Stimulated activated CD4-positive, alpha-beta T cell treated with anti-CD3 and anti-CD28 coated beads, TNF-alpha, amount 100 ng/mL, for 24 hours (primary cell): ENCODE results near the gene MYLK.

ENCODE experiments used
- DNase-seq, 3 experiments: peaks; one replicate each; pipeline ENCODE4 v3.0.0-alpha.2; 2020; ENCODE audit warnings: low read depth in 3 of 3

The MYLK gene

DNA sequence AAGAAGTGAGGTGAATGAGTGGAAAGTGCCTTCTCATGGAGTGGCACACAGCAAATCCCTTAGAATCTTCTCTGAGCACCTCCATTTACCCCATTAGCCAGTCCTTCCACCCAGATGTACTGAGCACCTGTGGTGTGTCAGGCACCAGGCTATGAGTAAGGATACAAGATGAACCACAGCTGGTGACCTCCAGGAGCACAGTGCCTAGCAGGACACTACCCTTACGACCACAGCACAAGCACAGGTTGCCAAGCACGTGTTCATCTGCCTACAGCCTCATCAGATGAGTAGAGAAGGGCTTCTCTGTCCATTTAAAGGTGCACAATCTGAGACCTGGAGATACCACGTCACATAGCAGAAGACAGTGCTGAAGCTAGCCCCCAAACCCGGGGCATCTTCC, 6.2 kb downstream of the MYLK start:
- no peak for DNase-seq

- DNase-seq = no peak
Measured at GRCh38 chr3:123877466-123877865, 6.7 kb downstream of the MYLK start.

DNA sequence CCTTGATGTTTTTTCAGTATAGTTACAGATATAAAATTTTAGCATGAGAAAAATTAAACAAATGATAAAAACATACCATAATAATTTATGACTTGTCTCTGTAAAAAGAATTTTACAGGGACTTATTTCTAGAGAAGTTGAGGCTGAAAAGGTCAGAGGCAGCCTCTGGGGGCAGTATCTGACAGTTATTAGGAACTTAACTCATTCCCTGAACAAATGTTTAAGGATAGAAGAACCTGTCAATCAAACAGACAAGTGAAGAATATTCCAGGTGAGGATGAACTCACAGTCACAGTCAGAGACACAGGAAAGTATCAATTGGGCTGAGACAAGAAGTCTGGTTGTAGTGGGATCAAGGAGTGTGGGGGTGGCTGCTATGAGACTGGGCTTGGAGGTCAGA, 7.3 kb downstream of the MYLK start:
- no peak for DNase-seq

GRCh38 chr3:123872621-123873020, 11.5 kb downstream of the MYLK start:
- no peak for DNase-seq

GRCh38 chr3:123871946-123872345, 12.2 kb downstream of the MYLK start:
- DNase-seq = no peak

DNA sequence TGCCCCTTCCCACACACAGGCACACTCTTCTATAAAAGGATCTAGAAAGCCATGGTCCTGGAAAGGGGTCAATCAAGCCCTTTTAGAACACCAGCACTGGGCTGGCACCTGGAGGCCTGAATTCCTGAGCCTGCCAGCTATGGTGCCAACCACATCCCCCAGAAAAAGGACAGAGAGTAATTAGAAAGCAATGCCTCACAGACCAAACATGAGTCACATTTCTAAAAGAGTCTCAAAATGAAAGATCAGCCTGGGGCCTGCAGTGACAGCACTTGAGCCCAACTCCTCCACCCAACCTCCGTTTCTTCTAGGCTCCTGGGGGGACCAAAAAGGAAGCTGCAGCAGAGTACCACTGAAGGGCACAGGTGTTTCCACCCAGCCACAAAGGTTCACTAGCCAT, 14.1 kb downstream of the MYLK start:
- DNase-seq = no peak

- DNase-seq = no peak
Measured at GRCh38 chr3:123869165-123869564, 15.0 kb downstream of the MYLK start.

DNA sequence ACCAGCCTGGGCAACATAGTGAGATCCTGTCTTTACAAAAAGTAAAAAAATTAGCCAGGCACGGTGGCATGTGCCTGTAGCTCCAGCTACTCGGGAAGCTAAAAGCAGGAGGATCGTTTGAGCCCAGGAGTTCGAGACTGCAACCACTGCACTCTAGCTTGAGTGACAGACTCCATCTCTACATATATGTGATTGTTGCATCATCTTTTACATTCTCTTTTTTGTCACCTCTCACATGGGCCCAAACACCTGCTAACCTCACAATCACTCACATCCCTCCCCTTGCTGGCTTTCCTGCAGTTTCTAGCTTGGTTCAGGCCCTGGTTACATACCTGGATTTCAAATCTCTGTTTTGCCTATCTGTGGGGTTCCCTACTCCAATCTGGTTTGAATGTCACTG, 19.4 kb downstream of the MYLK start:
- DNase-seq = no peak

GRCh38 chr3:123862152-123862551, 22.0 kb downstream of the MYLK start:
- no peak for DNase-seq

DNA sequence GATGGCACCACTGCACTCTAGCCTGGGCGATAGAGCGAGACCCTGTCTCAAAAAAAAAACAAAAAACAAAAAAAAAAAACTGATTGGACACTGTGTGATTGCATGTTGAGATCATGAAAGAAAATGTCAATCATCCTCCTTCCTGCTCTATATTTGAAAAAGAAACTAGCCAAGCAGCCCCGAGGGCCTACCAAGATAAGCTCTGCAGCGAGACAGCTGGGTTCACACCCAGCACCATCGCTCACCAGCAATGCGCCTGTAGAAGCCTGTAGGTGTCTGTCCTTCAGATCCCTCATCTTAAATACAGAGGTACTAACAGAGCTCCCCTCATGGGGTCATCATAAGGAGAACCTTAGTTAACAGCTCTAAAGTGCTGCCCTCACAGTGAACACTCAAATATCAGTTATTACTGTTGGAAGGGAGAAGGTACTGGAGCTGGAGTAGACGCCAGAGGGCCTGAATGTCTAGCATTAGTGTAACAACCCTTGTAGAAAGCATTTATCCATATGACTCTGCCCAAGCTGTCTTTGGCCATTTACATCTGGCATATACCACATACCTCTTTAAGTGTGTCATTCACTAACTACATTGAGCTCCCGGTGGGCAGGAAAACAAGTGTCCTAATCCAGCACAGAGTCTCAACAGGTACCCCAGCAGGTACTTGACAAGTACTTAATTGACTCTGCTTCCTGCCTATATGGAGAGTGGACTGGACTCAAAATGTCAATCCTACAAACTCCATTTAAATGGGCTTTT, 22.9 kb downstream of the MYLK start:
- DNase-seq = no peak

DNA sequence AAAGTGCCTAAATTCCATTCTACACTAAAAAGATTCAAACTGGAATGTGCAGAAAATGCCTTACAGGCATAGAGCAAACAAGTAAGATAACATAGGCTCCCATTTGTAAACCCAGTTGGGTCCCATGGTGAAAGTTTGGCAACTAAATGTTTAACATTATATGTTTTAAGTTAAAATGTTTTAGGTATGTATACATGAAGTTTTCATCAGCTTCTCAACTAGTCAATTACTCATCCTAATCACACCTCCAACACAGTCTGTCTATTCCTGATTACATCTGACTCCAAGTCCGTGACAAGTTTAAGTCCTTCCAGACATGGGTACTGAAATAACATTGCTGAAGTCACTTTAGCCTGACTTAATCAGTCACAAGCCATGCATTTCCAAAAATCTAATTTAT, 25.0 kb downstream of the MYLK start:
- no peak for DNase-seq

- no peak for DNase-seq
Measured at GRCh38 chr3:123854905-123855304, 29.2 kb downstream of the MYLK start.

GRCh38 chr3:123853686-123854372, 30.3 kb downstream of the MYLK start:
- no peak for DNase-seq

DNA sequence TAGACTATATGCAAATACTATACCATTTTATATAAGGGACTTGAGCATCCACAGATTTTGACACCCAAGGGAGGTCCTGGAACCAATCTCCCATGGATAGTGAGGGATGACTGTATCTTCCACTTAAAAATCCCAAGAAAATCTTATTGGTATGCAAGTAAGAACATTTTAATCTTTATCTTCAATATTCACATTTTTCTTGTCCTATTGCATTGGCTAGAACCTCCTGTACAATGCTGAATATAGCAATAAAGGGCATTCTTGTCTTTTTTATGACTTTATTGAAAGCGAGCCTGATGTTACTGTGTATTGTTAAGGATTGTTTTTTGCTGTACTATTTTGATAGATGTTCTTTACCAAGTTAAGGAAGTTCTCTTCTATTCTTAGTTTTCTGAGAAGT, 36.9 kb downstream of the MYLK start:
- no peak for DNase-seq

- DNase-seq = no peak
Measured at GRCh38 chr3:123843668-123844067, 40.5 kb downstream of the MYLK start.

DNA sequence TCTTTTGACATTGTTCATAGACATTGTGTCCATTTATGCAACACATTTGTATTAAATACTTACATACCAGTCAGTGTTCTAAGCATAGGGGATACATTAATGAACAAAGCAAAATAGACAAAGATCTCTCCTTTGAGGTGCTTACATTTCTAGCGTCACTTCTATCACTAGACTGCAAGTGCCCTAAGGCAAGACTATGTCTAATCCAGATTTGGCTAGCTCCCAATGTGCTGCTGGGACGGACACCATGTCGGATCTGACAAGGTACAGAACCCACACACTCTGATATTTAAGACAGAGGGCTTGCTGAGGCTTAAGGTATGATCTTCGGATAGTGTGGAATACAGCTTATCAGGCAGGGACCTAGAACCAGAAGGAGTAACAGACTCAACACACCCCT, 41.4 kb downstream of the MYLK start:
- DNase-seq = no peak

GRCh38 chr3:123841476-123842238, 42.5 kb downstream of the MYLK start:
- DNase-seq = no peak

GRCh38 chr3:123840961-123841360, 43.2 kb downstream of the MYLK start:
- DNase-seq = no peak

- no peak for DNase-seq
Measured at GRCh38 chr3:123837858-123838257, 46.3 kb downstream of the MYLK start.

- DNase-seq = no peak
Measured at GRCh38 chr3:123834631-123835030, 49.5 kb downstream of the MYLK start.

- DNase-seq = no peak
Measured at GRCh38 chr3:123833398-123833785, 50.7 kb downstream of the MYLK start.

GRCh38 chr3:123832692-123833397, 51.3 kb downstream of the MYLK start:
- DNase-seq = no peak
